Transverse colon (tissue), 3 donors: ENCODE data around the gene JPT1.

Source experiments
- EP300 ChIP-seq: sonication (generic); formaldehyde crosslinking; IDR thresholded peaks from one replicate; pipeline ENCODE4 v1.6.1; 2017; ENCODE audit warnings: antibody characterized with exemption, low read depth
- TF ChIP-seq, protein P1 (sequence below), 5 experiments: fragments of 200-600 bp in 3 of 5; fragments of 450-650 bp in 2 of 5; sonication (generic) in 3 of 5; IDR thresholded peaks; 1 replicate in 2 of 5; 2 replicates in 3 of 5; pipeline ENCODE4 v1.5.1; 2016 to 2017; ENCODE audit warnings: antibody characterized with exemption in 5 of 5, inconsistent platforms in 3 of 5, mild to moderate bottlenecking in 2 of 5, moderate library complexity in 1 of 5

- TF ChIP-seq, protein P1, sequence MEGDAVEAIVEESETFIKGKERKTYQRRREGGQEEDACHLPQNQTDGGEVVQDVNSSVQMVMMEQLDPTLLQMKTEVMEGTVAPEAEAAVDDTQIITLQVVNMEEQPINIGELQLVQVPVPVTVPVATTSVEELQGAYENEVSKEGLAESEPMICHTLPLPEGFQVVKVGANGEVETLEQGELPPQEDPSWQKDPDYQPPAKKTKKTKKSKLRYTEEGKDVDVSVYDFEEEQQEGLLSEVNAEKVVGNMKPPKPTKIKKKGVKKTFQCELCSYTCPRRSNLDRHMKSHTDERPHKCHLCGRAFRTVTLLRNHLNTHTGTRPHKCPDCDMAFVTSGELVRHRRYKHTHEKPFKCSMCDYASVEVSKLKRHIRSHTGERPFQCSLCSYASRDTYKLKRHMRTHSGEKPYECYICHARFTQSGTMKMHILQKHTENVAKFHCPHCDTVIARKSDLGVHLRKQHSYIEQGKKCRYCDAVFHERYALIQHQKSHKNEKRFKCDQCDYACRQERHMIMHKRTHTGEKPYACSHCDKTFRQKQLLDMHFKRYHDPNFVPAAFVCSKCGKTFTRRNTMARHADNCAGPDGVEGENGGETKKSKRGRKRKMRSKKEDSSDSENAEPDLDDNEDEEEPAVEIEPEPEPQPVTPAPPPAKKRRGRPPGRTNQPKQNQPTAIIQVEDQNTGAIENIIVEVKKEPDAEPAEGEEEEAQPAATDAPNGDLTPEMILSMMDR (IDR thresholded peaks at IDR 0.05), result no peak
- TF ChIP-seq EP300, result no peak
Observed at GRCh38 chr17:75168998-75169397, 14.7 kb upstream of the JPT1 start.
